HG03139 (cell line): ENCODE data around the gene GPR12.

Experiments
- ATAC-seq: cut with Tn5 transposase; IDR thresholded peaks from one replicate; pipeline ENCODE4 v1.9.1; 2021; ENCODE audit not compliant: unreplicated experiment

Gene GPR12

GRCh38 chr13:26759907-26760831, at the start of gene GPR12:
Gene GPR12 (minus strand): TSS chr13:26760786. CDS start chr13:26759827, 959 bp downstream.
- ATAC-seq: no peak

GRCh38 chr13:26810095-26810494, 49.5 kb upstream of the GPR12 start:
- no peak for ATAC-seq

GRCh38 chr13:26806891-26807290, 46.3 kb upstream of the GPR12 start:
- ATAC-seq: no peak

GRCh38 chr13:26787961-26788360, 27.4 kb upstream of the GPR12 start:
- ATAC-seq: no peak

- ATAC-seq: no peak
These were observed 26.2 kb upstream of the GPR12 start for GRCh38 chr13:26786651-26787295.

- no peak for ATAC-seq
These were observed 25.4 kb upstream of the GPR12 start for GRCh38 chr13:26785838-26786630.

- ATAC-seq: no peak
These were observed 24.4 kb upstream of the GPR12 start for GRCh38 chr13:26784704-26785639.

GRCh38 chr13:26780411-26780810, 19.8 kb upstream of the GPR12 start:
- ATAC-seq: no peak

GRCh38 chr13:26779321-26779720, 18.7 kb upstream of the GPR12 start:
- ATAC-seq: no peak

GRCh38 chr13:26772531-26772930, 11.9 kb upstream of the GPR12 start:
- ATAC-seq: no peak

GRCh38 chr13:26771796-26772195, 11.2 kb upstream of the GPR12 start:
- ATAC-seq: no peak

GRCh38 chr13:26762745-26763345, 2.3 kb upstream of the GPR12 start:
- no peak for ATAC-seq

- no peak for ATAC-seq
These were observed 421 bp upstream of the GPR12 start for GRCh38 chr13:26760832-26761582.

- no peak for ATAC-seq
These were observed 1.2 kb downstream of the GPR12 start for GRCh38 chr13:26759249-26759906.

- no peak for ATAC-seq
These were observed 2.0 kb downstream of the GPR12 start for GRCh38 chr13:26758496-26759157.

GRCh38 chr13:26756961-26757360, 3.6 kb downstream of the GPR12 start:
- no peak for ATAC-seq

GRCh38 chr13:26752671-26753070, 7.9 kb downstream of the GPR12 start:
- ATAC-seq: no peak

GRCh38 chr13:26749905-26750304, 10.7 kb downstream of the GPR12 start:
- no peak for ATAC-seq
